GM23338 (cell line): Measurements from ENCODE around the gene SH3BP2. TPM values are rescaled to one million over a fixed set of nuclear protein-coding genes. Genes with fewer than 3 reads are reported as not detected.

ENCODE experiments used
- ATAC-seq: fragments of 200-7000 bp; cut with Tn5 transposase; 3 replicates; pipeline ENCODE4 v1.9.1; 2020
- DNase-seq: peaks from one replicate; pipeline ENCODE4 v3.0.0-alpha.2; 2015; ENCODE audit warnings: low spot score
- H2AFZ ChIP-seq: fragments of 200-600 bp; sonication (generic); 2 replicates; pipeline ENCODE4 v1.8.0; 2016; ENCODE audit warnings: antibody characterized with exemption, mild to moderate bottlenecking, moderate library complexity
- H3F3A ChIP-seq: fragments of 200-600 bp; sonication (generic); replicated peaks from 2 replicates; pipeline ENCODE4 v1.8.0; 2017; ENCODE audit warnings: antibody characterized with exemption, mixed run types, low read depth
- H3K27ac ChIP-seq: fragments of 200-600 bp; sonication (generic); 2 replicates; pipeline ENCODE4 v1.6.1; 2016; ENCODE audit warnings: low read depth
- H3K27me3 ChIP-seq: fragments of 200-600 bp; sonication (generic); 2 replicates; pipeline ENCODE4 v1.8.0; 2016; ENCODE audit warnings: mild to moderate bottlenecking, mixed run types, moderate library complexity; ENCODE audit not compliant: insufficient read depth
- H3K36me3 ChIP-seq: fragments of 200-600 bp; sonication (generic); 2 replicates; pipeline ENCODE4 v1.8.0; 2016; ENCODE audit warnings: mild to moderate bottlenecking; ENCODE audit not compliant: insufficient read depth
- H3K4me1 ChIP-seq: fragments of 200-600 bp; sonication (generic); 2 replicates; pipeline ENCODE4 v1.8.0; 2016; ENCODE audit warnings: mild to moderate bottlenecking, moderate library complexity; ENCODE audit not compliant: insufficient read depth
- H3K4me2 ChIP-seq: fragments of 200-600 bp; sonication (generic); 2 replicates; pipeline ENCODE4 v1.7.1; 2017; ENCODE audit warnings: mixed run types
- H3K4me3 ChIP-seq: fragments of 200-600 bp; sonication (generic); 2 replicates; pipeline ENCODE4 v1.6.1; 2016; ENCODE audit warnings: mixed run types
- H3K79me2 ChIP-seq: fragments of 200-600 bp; sonication (generic); replicated peaks from 2 replicates; pipeline ENCODE4 v1.8.0; 2017; ENCODE audit warnings: mild to moderate bottlenecking; ENCODE audit not compliant: insufficient read depth
- H3K9me2 ChIP-seq: fragments of 200-600 bp; sonication (generic); 2 replicates; pipeline ENCODE4 v1.8.0; 2017; ENCODE audit not compliant: insufficient read depth
- H4K20me1 ChIP-seq: fragments of 200-600 bp; sonication (generic); replicated peaks from 2 replicates; pipeline ENCODE4 v1.8.0; 2017; ENCODE audit warnings: mild to moderate bottlenecking; ENCODE audit not compliant: insufficient read depth
- H3K27ac Mint-ChIP-seq: 2 replicates; pipeline ENCODE4 v1.8.0; 2020; ENCODE audit warnings: inconsistent platforms, mild to moderate bottlenecking, moderate library complexity, mixed read lengths
- H3K27me3 Mint-ChIP-seq: 3 replicates; pipeline ENCODE4 v1.8.0; 2022; ENCODE audit warnings: low read depth, mild to moderate bottlenecking, moderate library complexity, mixed read lengths, inconsistent platforms; ENCODE audit not compliant: insufficient read depth, poor library complexity
- H3K36me3 Mint-ChIP-seq: 3 replicates; pipeline ENCODE4 v1.8.0; 2021; ENCODE audit warnings: low read depth, mild to moderate bottlenecking, inconsistent platforms, moderate library complexity, mixed read lengths
- H3K4me1 Mint-ChIP-seq: 3 replicates; pipeline ENCODE4 v1.8.0; 2020; ENCODE audit warnings: mild to moderate bottlenecking, inconsistent platforms, mixed read lengths
- H3K4me3 Mint-ChIP-seq: 3 replicates; pipeline ENCODE4 v1.8.0; 2021; ENCODE audit warnings: moderate library complexity, mild to moderate bottlenecking, inconsistent platforms, mixed read lengths
- H3K9me3 Mint-ChIP-seq: 3 replicates; pipeline ENCODE4 v1.8.0; 2020; ENCODE audit warnings: moderate library complexity, mild to moderate bottlenecking, inconsistent platforms, mixed read lengths
- CREB1 ChIP-seq: fragments of 250-450 bp; sonication (Bioruptor Pico); IDR thresholded peaks from 2 replicates; pipeline ENCODE4 v1.5.0; 2020; ENCODE audit warnings: low read depth, mild to moderate bottlenecking, moderate library complexity
- CTCF ChIP-seq, 2 experiments: fragments of 200-600 bp in 1 of 2; sonication (generic) in 1 of 2; conservative IDR thresholded peaks; 2 replicates each; pipeline versions ENCODE4 v1.5.1 to v1.6.1; 2016 to 2017; ENCODE audit warnings: antibody characterized with exemption in 2 of 2, low read depth in 2 of 2, mild to moderate bottlenecking in 2 of 2, moderate library complexity in 1 of 2
- ETS1 ChIP-seq: IDR thresholded peaks from 2 replicates; pipeline ENCODE4 v1.6.1; 2016; ENCODE audit warnings: antibody characterized with exemption
- EZH2 ChIP-seq: fragments of 200-600 bp; sonication (generic); IDR thresholded peaks from one replicate; pipeline ENCODE4 v1.8.0; 2017; ENCODE audit warnings: antibody characterized with exemption, mild to moderate bottlenecking, low read depth; ENCODE audit not compliant: unreplicated experiment
- EZH2phosphoT487 ChIP-seq: fragments of 200-600 bp; sonication (generic); IDR thresholded peaks from one replicate; pipeline ENCODE4 v1.8.1; 2018; ENCODE audit warnings: antibody characterized with exemption; ENCODE audit not compliant: unreplicated experiment
- JUNB ChIP-seq: IDR thresholded peaks from one replicate; pipeline ENCODE4 v1.6.1; 2016; ENCODE audit warnings: antibody characterized with exemption; ENCODE audit not compliant: unreplicated experiment
- NANOG ChIP-seq: IDR thresholded peaks from 2 replicates; pipeline ENCODE4 v1.6.1; 2016; ENCODE audit warnings: antibody characterized with exemption, borderline replicate concordance
- POLR2AphosphoS5 ChIP-seq: IDR thresholded peaks from 2 replicates; pipeline ENCODE4 v1.6.1; 2016; ENCODE audit warnings: antibody characterized with exemption, low read depth
- REST ChIP-seq: IDR thresholded peaks from one replicate; pipeline ENCODE4 v1.6.1; 2018; ENCODE audit warnings: antibody characterized with exemption; ENCODE audit not compliant: unreplicated experiment
- STAT1 ChIP-seq: IDR thresholded peaks from one replicate; pipeline ENCODE4 v1.6.1; 2016; ENCODE audit warnings: antibody characterized with exemption; ENCODE audit not compliant: unreplicated experiment
- ZNF114 ChIP-seq: fragments of 250-450 bp; sonication (Bioruptor Pico); IDR thresholded peaks from 2 replicates; pipeline ENCODE4 v1.5.0; 2020; ENCODE audit warnings: mild to moderate bottlenecking, moderate library complexity
- ZNF331 ChIP-seq: fragments of 250-450 bp; sonication (Bioruptor Pico); IDR thresholded peaks from 2 replicates; pipeline ENCODE4 v1.5.0; 2020; ENCODE audit warnings: low read depth, mild to moderate bottlenecking, moderate library complexity
- ZNF462 ChIP-seq: fragments of 250-450 bp; sonication (Bioruptor Pico); IDR thresholded peaks from 2 replicates; pipeline ENCODE4 v1.5.0; 2020; ENCODE audit warnings: mild to moderate bottlenecking, moderate library complexity
- polyA plus RNA-seq: library from polyadenylated mRNA; unstranded; fragments of >200 nt; fragmentation: Nextera tagmentation; extraction: Ambion mirVana; gene quantifications from 2 replicates; pipeline ENCODE4 v1.2.1, GENCODE V29; 2016
- total RNA-seq: library from RNA; depleted of rRNA; stranded (reverse); fragments of >200 nt; shearing (Covaris generic); gene quantifications from 2 replicates; pipeline ENCODE4 v1.2.3, GENCODE V29; 2014

The SH3BP2 gene
- total and polyA plus RNA-seq, 2 experiments from 2014 or later: 15.2 to 43.9 TPM

- Mint-ChIP-seq H3K27ac (no peak overlapping the region), H3K4me3 (no peak overlapping the region), H3K36me3 (peaks cover 27% of the 10 kb centered on the region; the same call in 2 of the 3 replicates), H3K27me3 (peaks cover 4% of the 10 kb centered on the region), H3K4me1 (peaks cover 6% of the 10 kb centered on the region), H3K9me3 (no peaks in the 10 kb centered on the region)
- TF ChIP-seq POLR2AphosphoS5 (no peak), ETS1 (no peak), ZNF114 (CRISPR knock-in tag) (no peak), STAT1 (no peak), REST (no peak), JUNB (no peak), CREB1 (no peak), ZNF331 (CRISPR knock-in tag) (no peak), NANOG (no peak), EZH2 (no peak), CTCF (conservative IDR thresholded peaks at IDR 0.05; ENCODE audit: low read depth in 2 of 2) (no peak), EZH2phosphoT487 (no peak), ZNF462 (CRISPR knock-in tag) (no peak)
- Histone ChIP-seq H3K27me3 (no peaks in the 10 kb centered on the region), H3K27ac (no peak overlapping the region), H4K20me1 (no peaks in the 10 kb centered on the region), H3K36me3 (no peaks in the 10 kb centered on the region), H3K4me3 (no peak overlapping the region), H3K4me1 (peaks cover 9% of the 10 kb centered on the region), H3K4me2 (no peak overlapping the region), H2AFZ (no peak overlapping the region), H3K79me2 (no peaks in the 10 kb centered on the region), H3K9me2 (no peaks in the 10 kb centered on the region), H3F3A (no peaks in the 10 kb centered on the region)
- DNase-seq: no peak
- ATAC-seq: no peak
These were observed 39.6 kb downstream of the SH3BP2 start for GRCh38 chr4:2832309-2832980.
